Transverse colon (tissue), 4 donors: ENCODE measurements around the gene BMPR1B. TPM values are rescaled to one million over a fixed set of nuclear protein-coding genes. Genes with fewer than 3 reads are reported as not detected.

ENCODE experiments used
- DNase-seq: peaks from one replicate; pipeline ENCODE4 v3.0.0-alpha.2; 2019
- H3K27ac ChIP-seq, 4 donors: fragments of 200-600 bp; sonication (generic); 2 replicates each; pipeline ENCODE4 v1.5.1; 2016 to 2018; ENCODE audit warnings: inconsistent platforms in 4 of 4
- H3K27me3 ChIP-seq: fragments of 200-600 bp; sonication (generic); 2 replicates; pipeline ENCODE4 v1.5.1; 2017; ENCODE audit warnings: inconsistent platforms
- H3K36me3 ChIP-seq, 4 donors: fragments of 200-600 bp; sonication (generic); 2 replicates each; pipeline ENCODE4 v1.5.1; 2017 to 2019; ENCODE audit warnings: inconsistent platforms in 4 of 4
- H3K4me1 ChIP-seq, 4 donors: fragments of 200-600 bp; sonication (generic); 2 replicates each; pipeline ENCODE4 v1.5.1; 2017 to 2020; ENCODE audit warnings: inconsistent platforms in 4 of 4
- H3K4me3 ChIP-seq, 4 donors: fragments of 200-600 bp; sonication (generic); 1 replicate in 1 of 4; 2 replicates in 3 of 4; pipeline versions ENCODE4 v1.5.1 to v1.6.1; 2017 to 2019; ENCODE audit warnings: inconsistent platforms in 4 of 4
- H3K9me3 ChIP-seq, 2 donors: fragments of 200-600 bp; sonication (generic); 2 replicates each; pipeline ENCODE4 v1.5.1; 2017 to 2019; ENCODE audit warnings: inconsistent platforms in 2 of 2
- EP300 ChIP-seq: sonication (generic); formaldehyde crosslinking; IDR thresholded peaks from one replicate; pipeline ENCODE4 v1.6.1; 2017; ENCODE audit warnings: antibody characterized with exemption, low read depth
- POLR2A ChIP-seq: fragments of 450-650 bp; IDR thresholded peaks from one replicate; pipeline ENCODE4 v1.6.1; 2016; ENCODE audit warnings: antibody characterized with exemption, mild to moderate bottlenecking, moderate library complexity
- POLR2AphosphoS5 ChIP-seq, 3 donors: sonication (generic); formaldehyde crosslinking; IDR thresholded peaks; one replicate each; pipeline ENCODE4 v1.6.1; 2016; ENCODE audit warnings: antibody characterized with exemption in 3 of 3
- WGBS, 2 donors: methylation state at CpG; one replicate each; pipeline ENCODE4 v1.1.5; 2018; ENCODE audit warnings: low coverage in 1 of 2; 5-methylcytosine and 5-hydroxymethylcytosine counted together
- in situ Hi-C, 4 donors: fragments of 200-750 bp; cut with MboI; loops; one replicate each; pipeline versions ENCODE4 v1.15.0 to v1.15.1; 2017; ENCODE audit warnings: low sequenced_read_pairs in 3 of 4, low pct_ligation_motif_present in 1 of 4, low pct_unique_long_range_greater_than_20kb in 1 of 4
- intact Hi-C: fragments of 100-400 bp; cut with DNase I; formaldehyde crosslinking; loops from one replicate; pipeline ENCODE4 v1.15.1; 2023; ENCODE audit warnings: low total_unique reads
- total RNA-seq, 4 donors: library from RNA; depleted of rRNA; stranded (reverse); fragments of >200 nt; gene quantifications; one replicate each; pipeline ENCODE4 v1.1.0, GENCODE V29; 2016
- TF ChIP-seq, protein P1 (sequence below), 5 experiments: fragments of 200-600 bp in 3 of 5; fragments of 450-650 bp in 2 of 5; sonication (generic) in 3 of 5; IDR thresholded peaks; 1 replicate in 2 of 5; 2 replicates in 3 of 5; pipeline ENCODE4 v1.5.1; 2016 to 2017; ENCODE audit warnings: antibody characterized with exemption in 5 of 5, inconsistent platforms in 3 of 5, mild to moderate bottlenecking in 2 of 5, moderate library complexity in 1 of 5

The BMPR1B gene
- total RNA-seq, 4 donors from 2014 or later, result 0.64 to 3.2 (median 0.68) TPM; not detected in 1

DNA sequence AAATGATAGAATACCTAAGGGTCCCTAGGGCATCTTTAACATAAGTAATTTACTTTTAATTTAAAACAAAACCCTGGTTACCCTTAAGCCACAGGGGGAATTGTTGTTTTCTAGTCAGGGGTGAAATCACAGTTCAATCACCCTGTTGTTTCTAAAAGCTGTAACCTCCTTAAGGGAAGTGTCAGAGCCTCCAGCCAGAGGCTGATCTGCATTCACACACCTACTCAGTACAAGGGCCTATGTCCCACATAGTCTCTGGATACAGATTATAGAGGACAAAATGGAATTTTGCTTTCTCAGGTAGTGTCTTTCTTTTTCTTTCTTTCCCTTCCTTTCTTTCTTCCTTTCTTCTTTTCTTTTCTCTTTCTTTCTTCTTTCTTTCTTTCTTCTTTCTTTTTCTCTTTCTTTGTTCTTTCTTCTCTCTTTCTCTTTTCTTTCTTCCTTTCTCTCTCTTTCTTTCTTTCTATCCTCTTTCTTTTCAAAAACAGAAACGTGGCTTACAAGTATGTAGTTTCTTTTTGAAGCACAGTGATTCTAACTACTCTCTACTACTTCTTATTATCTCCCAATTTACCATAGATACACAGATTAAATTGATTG lies 31.1 kb upstream of the BMPR1B start:
- Histone ChIP-seq H3K9me3 (no peaks in the 10 kb centered on the region), H3K4me1 (no peaks in the 10 kb centered on the region), H3K4me3 (no peak overlapping the region), H3K27me3 (no peaks in the 10 kb centered on the region), H3K27ac (no peak overlapping the region), H3K36me3 (no peaks in the 10 kb centered on the region)
- in situ Hi-C loops, result no loop called here
- TF ChIP-seq EP300 (no peak), POLR2A (no peak), POLR2AphosphoS5 (IDR thresholded peaks at IDR 0.05) (no peak)
- TF ChIP-seq, protein P1, sequence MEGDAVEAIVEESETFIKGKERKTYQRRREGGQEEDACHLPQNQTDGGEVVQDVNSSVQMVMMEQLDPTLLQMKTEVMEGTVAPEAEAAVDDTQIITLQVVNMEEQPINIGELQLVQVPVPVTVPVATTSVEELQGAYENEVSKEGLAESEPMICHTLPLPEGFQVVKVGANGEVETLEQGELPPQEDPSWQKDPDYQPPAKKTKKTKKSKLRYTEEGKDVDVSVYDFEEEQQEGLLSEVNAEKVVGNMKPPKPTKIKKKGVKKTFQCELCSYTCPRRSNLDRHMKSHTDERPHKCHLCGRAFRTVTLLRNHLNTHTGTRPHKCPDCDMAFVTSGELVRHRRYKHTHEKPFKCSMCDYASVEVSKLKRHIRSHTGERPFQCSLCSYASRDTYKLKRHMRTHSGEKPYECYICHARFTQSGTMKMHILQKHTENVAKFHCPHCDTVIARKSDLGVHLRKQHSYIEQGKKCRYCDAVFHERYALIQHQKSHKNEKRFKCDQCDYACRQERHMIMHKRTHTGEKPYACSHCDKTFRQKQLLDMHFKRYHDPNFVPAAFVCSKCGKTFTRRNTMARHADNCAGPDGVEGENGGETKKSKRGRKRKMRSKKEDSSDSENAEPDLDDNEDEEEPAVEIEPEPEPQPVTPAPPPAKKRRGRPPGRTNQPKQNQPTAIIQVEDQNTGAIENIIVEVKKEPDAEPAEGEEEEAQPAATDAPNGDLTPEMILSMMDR (IDR thresholded peaks at IDR 0.05), result no peak
- no peak for DNase-seq
- intact Hi-C loops, result no loop called here
- 38 to 45% methylated on average over 1 of the region's 1 CpG for WGBS, 2 donors

DNA sequence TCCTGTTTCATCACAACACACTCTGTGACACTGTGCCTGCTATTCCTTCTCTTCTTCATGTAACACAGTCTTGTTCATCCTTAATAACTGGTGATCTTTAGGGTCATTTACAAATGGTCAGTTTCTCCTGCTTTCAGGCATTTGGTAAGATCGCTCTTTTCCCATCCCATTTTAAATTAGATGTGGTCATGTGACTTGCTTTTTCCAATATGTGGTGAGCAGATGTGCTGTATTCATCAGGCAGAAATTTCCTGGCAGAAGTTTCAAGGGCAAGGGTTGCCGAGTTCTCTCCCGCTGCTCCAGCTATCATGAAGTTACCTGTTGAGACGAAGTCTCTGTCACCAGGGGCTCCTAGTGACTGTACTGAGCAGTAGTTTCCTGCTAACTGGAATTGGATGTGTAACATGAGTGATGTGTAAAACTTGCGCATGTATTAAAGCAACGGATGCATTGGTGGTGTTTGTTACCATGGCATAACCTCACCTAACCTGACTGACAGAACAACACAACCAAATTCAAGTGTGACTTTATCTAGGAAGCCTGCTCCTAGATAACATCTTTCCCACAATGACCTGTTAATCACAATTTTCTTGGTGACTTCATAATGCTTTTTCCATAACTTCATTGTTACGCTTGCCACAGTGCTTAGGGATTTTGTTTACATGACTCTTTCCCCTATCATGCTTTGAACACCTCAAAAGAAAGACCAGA lies 29.5 kb upstream of the BMPR1B start:
- intact Hi-C loops, result no loop called here
- H3K9me3 ChIP-seq, result no peaks in the 10 kb centered on the region
- WGBS, 2 donors, result 90 to 91% methylated on average over 7 of the region's 7 CpGs
- no peak overlapping the region for H3K4me3 ChIP-seq
- no peak for TF ChIP-seq EP300
- in situ Hi-C loops, result no loop called here
- no peak overlapping the region for H3K27ac ChIP-seq
- H3K36me3 ChIP-seq, result no peaks in the 10 kb centered on the region
- H3K4me1 ChIP-seq, result no peaks in the 10 kb centered on the region
- H3K27me3 ChIP-seq, result no peaks in the 10 kb centered on the region
- no peak for DNase-seq

DNA sequence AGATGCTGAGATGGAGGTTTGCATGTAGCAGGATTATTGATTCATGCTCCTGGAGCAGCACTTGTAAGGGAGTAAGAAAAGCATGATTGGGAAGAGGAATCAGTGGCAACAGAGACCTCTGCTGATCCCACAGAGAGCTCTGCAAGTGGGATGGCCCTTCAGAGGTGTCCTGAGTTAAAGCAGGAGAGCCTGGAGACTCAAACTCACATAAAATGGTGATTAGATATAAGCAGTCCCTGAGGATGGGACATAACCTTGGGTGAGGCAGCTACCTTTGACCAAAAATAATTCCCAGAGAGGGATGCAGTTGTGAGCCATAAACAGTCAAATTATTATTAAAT lies 25.4 kb upstream of the BMPR1B start:
- Histone ChIP-seq H3K4me3 (no peak overlapping the region), H3K27me3 (no peaks in the 10 kb centered on the region), H3K27ac (no peak overlapping the region), H3K4me1 (no peaks in the 10 kb centered on the region), H3K9me3 (no peaks in the 10 kb centered on the region), H3K36me3 (no peaks in the 10 kb centered on the region)
- DNase-seq, result no peak
- in situ Hi-C loops, result no loop called here
- intact Hi-C loops, result no loop called here
- TF ChIP-seq POLR2AphosphoS5 (IDR thresholded peaks at IDR 0.05) (no peak), POLR2A (no peak), EP300 (no peak)
- TF ChIP-seq, protein P1 (IDR thresholded peaks at IDR 0.05), result no peak

DNA sequence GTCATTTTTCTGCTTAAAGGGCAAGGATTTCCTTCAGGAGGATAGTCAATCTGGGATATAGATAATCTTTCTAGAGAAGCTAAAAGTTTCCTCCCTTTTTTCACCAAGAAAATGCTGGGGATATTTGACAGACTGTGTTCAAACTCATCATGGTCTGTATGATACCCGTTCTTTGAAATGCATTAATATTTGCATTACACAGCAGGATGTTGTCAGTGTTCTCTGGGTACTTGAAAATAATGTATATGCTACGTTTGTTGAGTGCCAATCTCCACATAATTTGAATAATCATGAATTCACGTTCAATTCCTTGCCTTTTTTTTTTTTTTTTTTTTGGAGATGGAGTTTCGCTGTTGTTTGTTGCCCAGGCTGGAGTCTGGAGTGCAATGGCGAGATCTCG lies 18.0 kb upstream of the BMPR1B start:
- in situ Hi-C loops (no loop called here), intact Hi-C loops (no loop called here)
- Histone ChIP-seq H3K9me3 (no peaks in the 10 kb centered on the region), H3K4me1 (no peaks in the 10 kb centered on the region), H3K4me3 (no peak overlapping the region), H3K27me3 (peaks cover 2% of the 10 kb centered on the region), H3K27ac (no peak overlapping the region), H3K36me3 (no peaks in the 10 kb centered on the region)
- 74 to 80% methylated on average over 6 of the region's 6 CpGs for WGBS, 2 donors
- TF ChIP-seq POLR2A (no peak), EP300 (no peak), POLR2AphosphoS5 (IDR thresholded peaks at IDR 0.05) (no peak)
- TF ChIP-seq, protein P1 (IDR thresholded peaks at IDR 0.05), result no peak
- DNase-seq, result no peak

DNA sequence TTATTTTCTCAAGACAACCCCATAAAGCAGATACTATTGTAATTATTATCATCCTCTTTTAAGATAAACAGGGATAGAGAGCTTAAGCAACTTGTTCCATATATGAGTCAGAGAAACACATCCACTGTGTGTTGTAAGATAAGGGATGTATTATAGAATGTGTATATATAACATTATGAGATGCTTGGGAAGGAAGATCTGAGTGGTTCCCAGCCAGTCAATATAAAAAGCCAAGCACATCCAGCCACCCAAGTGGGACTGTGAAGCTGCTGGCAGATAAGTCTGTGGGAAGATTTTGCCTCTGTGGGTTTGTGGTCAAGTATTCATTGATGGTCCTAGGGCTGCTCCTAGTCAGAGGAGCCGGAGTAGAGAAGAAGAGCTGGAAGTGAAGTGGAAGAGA lies 16.5 kb upstream of the BMPR1B start:
- no peak overlapping the region for H3K4me3 ChIP-seq
- in situ Hi-C loops, result no loop called here
- no peaks in the 10 kb centered on the region for H3K36me3 ChIP-seq
- TF ChIP-seq POLR2AphosphoS5 (IDR thresholded peaks at IDR 0.05) (no peak), POLR2A (no peak), EP300 (no peak)
- intact Hi-C loops, result no loop called here
- WGBS, 2 donors, result 80 to 86% methylated on average over 1 of the region's 1 CpG
- no peak for DNase-seq
- H3K9me3 ChIP-seq, result no peaks in the 10 kb centered on the region
- H3K27me3 ChIP-seq, result peaks cover 2% of the 10 kb centered on the region
- H3K4me1 ChIP-seq, result no peaks in the 10 kb centered on the region
- no peak overlapping the region for H3K27ac ChIP-seq
